Left ventricle myocardium inferior (tissue), 1 donor: ENCODE results near the gene SCN8A. TPM values are rescaled to one million over a fixed set of nuclear protein-coding genes. Genes with fewer than 3 reads are reported as not detected.

Experiments
- DNase-seq: peaks from one replicate; pipeline ENCODE4 v3.0.0-alpha.2; 2020
- H3K27ac ChIP-seq: fragments of 200-600 bp; replicated peaks from 2 replicates; pipeline ENCODE4 v1.8.0; 2021
- H3K27me3 ChIP-seq: fragments of 200-600 bp; 2 replicates; pipeline ENCODE4 v1.8.0; 2021; ENCODE audit warnings: low read depth
- H3K36me3 ChIP-seq: fragments of 200-600 bp; 2 replicates; pipeline ENCODE4 v1.8.0; 2021
- H3K4me1 ChIP-seq: fragments of 200-600 bp; 2 replicates; pipeline ENCODE4 v1.8.0; 2021
- H3K4me3 ChIP-seq: fragments of 200-600 bp; 2 replicates; pipeline ENCODE4 v1.8.0; 2021; ENCODE audit warnings: mild to moderate bottlenecking, moderate library complexity
- H3K9me3 ChIP-seq: fragments of 200-600 bp; replicated peaks from 2 replicates; pipeline ENCODE4 v1.8.0; 2021
- intact Hi-C: fragments of 100-400 bp; cut with micrococcal nuclease; formaldehyde crosslinking; loops from one replicate; pipeline ENCODE4 v1.11.0; 2022
- total RNA-seq: library from RNA; stranded (reverse); fragmentation: NEBNext Ultra II Directional; extraction: Animal tissue kit (Norgen Biotek cat#: 25700); gene quantifications from one replicate; pipeline ENCODE4 v1.2.1, GENCODE V29; 2021
- TF ChIP-seq, protein P1 (sequence below): fragments of 200-600 bp; IDR thresholded peaks from 2 replicates; pipeline ENCODE4 v1.8.0; 2021; ENCODE audit warnings: antibody characterized with exemption, mild to moderate bottlenecking, borderline replicate concordance
- donor health status: DM: no; HTN: yes; CAD: no; lungs with severe emphysema.

Gene SCN8A
- total RNA-seq, 1 donor from 2014 or later: 0.41 TPM

- peaks cover 10% of the 10 kb centered on the region for H3K9me3 ChIP-seq
- H3K4me3 ChIP-seq: no peak overlapping the region
- intact Hi-C loops: no loop called here
- no peak for DNase-seq
- H3K36me3 ChIP-seq: no peaks in the 10 kb centered on the region
- H3K27ac ChIP-seq: no peak overlapping the region
- no peaks in the 10 kb centered on the region for H3K4me1 ChIP-seq
- peaks cover 11% of the 10 kb centered on the region for H3K27me3 ChIP-seq
- TF ChIP-seq, protein P1, sequence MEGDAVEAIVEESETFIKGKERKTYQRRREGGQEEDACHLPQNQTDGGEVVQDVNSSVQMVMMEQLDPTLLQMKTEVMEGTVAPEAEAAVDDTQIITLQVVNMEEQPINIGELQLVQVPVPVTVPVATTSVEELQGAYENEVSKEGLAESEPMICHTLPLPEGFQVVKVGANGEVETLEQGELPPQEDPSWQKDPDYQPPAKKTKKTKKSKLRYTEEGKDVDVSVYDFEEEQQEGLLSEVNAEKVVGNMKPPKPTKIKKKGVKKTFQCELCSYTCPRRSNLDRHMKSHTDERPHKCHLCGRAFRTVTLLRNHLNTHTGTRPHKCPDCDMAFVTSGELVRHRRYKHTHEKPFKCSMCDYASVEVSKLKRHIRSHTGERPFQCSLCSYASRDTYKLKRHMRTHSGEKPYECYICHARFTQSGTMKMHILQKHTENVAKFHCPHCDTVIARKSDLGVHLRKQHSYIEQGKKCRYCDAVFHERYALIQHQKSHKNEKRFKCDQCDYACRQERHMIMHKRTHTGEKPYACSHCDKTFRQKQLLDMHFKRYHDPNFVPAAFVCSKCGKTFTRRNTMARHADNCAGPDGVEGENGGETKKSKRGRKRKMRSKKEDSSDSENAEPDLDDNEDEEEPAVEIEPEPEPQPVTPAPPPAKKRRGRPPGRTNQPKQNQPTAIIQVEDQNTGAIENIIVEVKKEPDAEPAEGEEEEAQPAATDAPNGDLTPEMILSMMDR: no peak
Measured at GRCh38 chr12:51620448-51620847, 29.4 kb downstream of the SCN8A start.

DNA sequence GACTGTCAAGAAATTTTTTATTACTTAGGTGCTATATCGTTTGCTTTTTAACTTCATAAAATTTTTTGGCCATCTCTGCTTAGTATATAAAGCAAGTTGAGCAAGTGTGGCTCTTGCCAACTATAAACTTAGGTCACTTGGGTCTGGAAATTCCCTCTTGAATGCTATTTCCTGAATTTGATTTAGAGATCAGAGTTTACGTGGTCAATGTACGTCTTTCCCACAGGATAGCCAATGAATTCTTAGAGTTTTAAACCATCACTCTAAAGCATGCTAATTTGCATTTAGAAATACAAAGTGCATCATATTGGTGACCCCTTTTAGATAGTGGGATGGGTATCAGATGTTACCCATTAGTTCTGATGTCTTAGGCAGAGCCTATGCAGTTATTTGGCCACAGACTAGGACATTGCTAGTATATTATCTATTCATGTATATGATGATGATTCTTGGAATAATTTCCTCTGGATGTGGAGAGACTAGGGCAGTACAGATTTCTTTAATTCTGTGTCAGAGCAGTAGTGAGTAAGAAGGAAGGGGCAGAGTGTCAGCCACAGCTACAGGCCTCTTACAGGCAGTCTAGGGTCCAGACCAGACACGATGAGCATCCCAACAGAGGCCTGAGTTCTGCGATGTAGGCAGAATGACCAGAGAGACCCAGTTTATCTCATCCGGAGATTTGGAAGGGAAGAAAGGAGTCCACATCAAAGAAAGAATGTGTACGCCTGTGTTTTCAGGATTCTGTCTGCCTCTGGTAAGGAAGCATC lies 30.3 kb downstream of the SCN8A start:
- intact Hi-C loops: no loop called here
- Histone ChIP-seq H3K36me3 (no peaks in the 10 kb centered on the region), H3K9me3 (peaks cover 10% of the 10 kb centered on the region), H3K27me3 (peaks cover 3% of the 10 kb centered on the region), H3K27ac (no peak overlapping the region), H3K4me3 (no peak overlapping the region), H3K4me1 (no peaks in the 10 kb centered on the region)
- no peak for DNase-seq
- TF ChIP-seq, protein P1: no peak

GRCh38 chr12:51622564-51622963 lies 31.5 kb downstream of the SCN8A start:
- intact Hi-C loops: no loop called here
- no peak overlapping the region for H3K4me3 ChIP-seq
- H3K9me3 ChIP-seq: peaks cover 4% of the 10 kb centered on the region
- DNase-seq: no peak
- H3K4me1 ChIP-seq: no peaks in the 10 kb centered on the region
- H3K36me3 ChIP-seq: no peaks in the 10 kb centered on the region
- H3K27me3 ChIP-seq: no peaks in the 10 kb centered on the region
- no peak overlapping the region for H3K27ac ChIP-seq
- TF ChIP-seq, protein P1: no peak

DNA sequence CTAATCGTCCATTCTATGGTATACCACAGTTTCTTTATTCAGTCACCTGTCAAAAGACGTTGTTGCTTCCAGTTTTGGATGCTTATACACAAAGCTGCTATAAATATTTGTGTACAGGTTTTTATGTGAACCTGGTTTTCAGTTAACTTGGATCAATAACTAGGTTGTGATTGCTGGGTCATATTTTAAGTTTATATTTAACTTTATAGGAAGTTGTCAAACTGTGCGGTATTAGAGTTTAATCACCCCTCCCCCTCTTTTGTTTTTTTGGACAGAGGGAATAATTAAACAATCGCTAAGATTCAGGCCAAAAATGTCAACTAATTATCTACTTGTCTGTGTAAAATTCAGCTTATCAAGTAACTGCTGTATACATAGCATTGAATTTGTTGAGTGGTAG lies 34.3 kb downstream of the SCN8A start:
- Histone ChIP-seq H3K9me3 (no peaks in the 10 kb centered on the region), H3K36me3 (no peaks in the 10 kb centered on the region), H3K27ac (no peak overlapping the region), H3K4me3 (no peak overlapping the region), H3K4me1 (no peaks in the 10 kb centered on the region), H3K27me3 (peaks cover 4% of the 10 kb centered on the region)
- no peak for DNase-seq
- intact Hi-C loops: no loop called here
- TF ChIP-seq, protein P1: no peak

- intact Hi-C loops: no loop called here
Measured at GRCh38 chr12:51626115-51626514, 35.1 kb downstream of the SCN8A start.

More at GRCh38 chr12:51626115-51626514, 35.1 kb downstream of the SCN8A start:
- H3K27ac ChIP-seq: no peak overlapping the region
- H3K4me3 ChIP-seq: no peak overlapping the region
- no peaks in the 10 kb centered on the region for H3K36me3 ChIP-seq
- H3K27me3 ChIP-seq: peaks cover 4% of the 10 kb centered on the region
- no peaks in the 10 kb centered on the region for H3K9me3 ChIP-seq
- DNase-seq: no peak
- no peaks in the 10 kb centered on the region for H3K4me1 ChIP-seq
- TF ChIP-seq, protein P1: no peak
